Neural progenitor cell (in vitro differentiated cells): Measurements from ENCODE around the gene EPGN.

ENCODE experiments used
- EZH2 ChIP-seq: fragments of 200-600 bp; sonication (generic); IDR thresholded peaks from 2 replicates; pipeline ENCODE4 v1.6.1; 2017; ENCODE audit warnings: antibody characterized with exemption, mild to moderate bottlenecking, moderate library complexity
- EZH2phosphoT487 ChIP-seq: fragments of 200-600 bp; sonication (generic); IDR thresholded peaks from 2 replicates; pipeline ENCODE4 v1.6.1; 2017; ENCODE audit warnings: antibody characterized with exemption

- TF ChIP-seq EZH2phosphoT487 = no peak
- TF ChIP-seq EZH2 = no peak
These were observed 12.4 kb downstream of the EPGN start for GRCh38 chr4:74320559-74321118.
